A673 (cell line): ENCODE results near the gene MRPL39.
A peak's percentile ranks its signal among the peaks of the same experiment; 100 is the strongest.

Source experiments
- EZH2 ChIP-seq: fragments of 200-600 bp; sonication (generic); IDR thresholded peaks from 2 replicates; pipeline ENCODE4 v1.6.1; 2017; ENCODE audit warnings: borderline replicate concordance, low read depth, mild to moderate bottlenecking, mixed read lengths, antibody characterized with exemption, low read length; ENCODE audit not compliant: poor library complexity, severe bottlenecking
- TF ChIP-seq, protein P1 (sequence below): fragments of 300-800, 200-600 bp; sonication (generic); conservative IDR thresholded peaks from 2 replicates; pipeline ENCODE4 v1.5.1; 2017; ENCODE audit warnings: low read depth, mild to moderate bottlenecking, antibody characterized with exemption, low read length, moderate library complexity, mixed read lengths

- TF ChIP-seq, protein P1, sequence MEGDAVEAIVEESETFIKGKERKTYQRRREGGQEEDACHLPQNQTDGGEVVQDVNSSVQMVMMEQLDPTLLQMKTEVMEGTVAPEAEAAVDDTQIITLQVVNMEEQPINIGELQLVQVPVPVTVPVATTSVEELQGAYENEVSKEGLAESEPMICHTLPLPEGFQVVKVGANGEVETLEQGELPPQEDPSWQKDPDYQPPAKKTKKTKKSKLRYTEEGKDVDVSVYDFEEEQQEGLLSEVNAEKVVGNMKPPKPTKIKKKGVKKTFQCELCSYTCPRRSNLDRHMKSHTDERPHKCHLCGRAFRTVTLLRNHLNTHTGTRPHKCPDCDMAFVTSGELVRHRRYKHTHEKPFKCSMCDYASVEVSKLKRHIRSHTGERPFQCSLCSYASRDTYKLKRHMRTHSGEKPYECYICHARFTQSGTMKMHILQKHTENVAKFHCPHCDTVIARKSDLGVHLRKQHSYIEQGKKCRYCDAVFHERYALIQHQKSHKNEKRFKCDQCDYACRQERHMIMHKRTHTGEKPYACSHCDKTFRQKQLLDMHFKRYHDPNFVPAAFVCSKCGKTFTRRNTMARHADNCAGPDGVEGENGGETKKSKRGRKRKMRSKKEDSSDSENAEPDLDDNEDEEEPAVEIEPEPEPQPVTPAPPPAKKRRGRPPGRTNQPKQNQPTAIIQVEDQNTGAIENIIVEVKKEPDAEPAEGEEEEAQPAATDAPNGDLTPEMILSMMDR, result peak; percentile 81
- no peak for TF ChIP-seq EZH2
Observed at GRCh38 chr21:25607151-25608043, at the start of gene MRPL39.
